KG1 (cell line): Measurements from ENCODE around the gene BUD31.
"Not testable (repeated sequence)": the region's sequence is repeated elsewhere in the genome, so short reads cannot be mapped to it uniquely, and the experiment has no call there.

Experiments used
- DNase-seq: peaks from one replicate; lab custom pipeline; 2025; lab: John Stamatoyannopoulos, UW

The BUD31 gene

GRCh38 chr7:99380823-99381663, 27.7 kb upstream of the BUD31 start:
- no peak for DNase-seq

GRCh38 chr7:99381664-99382075, 27.1 kb upstream of the BUD31 start:
- DNase-seq, result no peak

GRCh38 chr7:99383203-99383602, 25.6 kb upstream of the BUD31 start:
- no peak for DNase-seq

GRCh38 chr7:99383791-99384370, 24.9 kb upstream of the BUD31 start:
- no peak for DNase-seq

GRCh38 chr7:99384523-99384922, 24.2 kb upstream of the BUD31 start:
- no peak for DNase-seq

- DNase-seq, result no peak
Measured at GRCh38 chr7:99385564-99385963, 23.2 kb upstream of the BUD31 start.

GRCh38 chr7:99386584-99387238, 22.1 kb upstream of the BUD31 start:
- no peak for DNase-seq

GRCh38 chr7:99387239-99387635, 21.5 kb upstream of the BUD31 start:
- not testable (repeated sequence) for DNase-seq

- DNase-seq, result no peak
Measured at GRCh38 chr7:99387912-99388311, 20.9 kb upstream of the BUD31 start.

- no peak for DNase-seq
Measured at GRCh38 chr7:99389772-99390171, 19.0 kb upstream of the BUD31 start.

GRCh38 chr7:99390941-99391602, 17.7 kb upstream of the BUD31 start:
- DNase-seq, result no peak

- DNase-seq, result no peak
Measured at GRCh38 chr7:99392046-99392445, 16.7 kb upstream of the BUD31 start.

GRCh38 chr7:99392659-99393354, 16.0 kb upstream of the BUD31 start:
- DNase-seq, result no peak

- DNase-seq, result no peak
Measured at GRCh38 chr7:99393355-99394187, 15.2 kb upstream of the BUD31 start.

GRCh38 chr7:99394188-99394502, 14.6 kb upstream of the BUD31 start:
- no peak for DNase-seq

- no peak for DNase-seq
Measured at GRCh38 chr7:99395616-99396327, 13.0 kb upstream of the BUD31 start.

GRCh38 chr7:99396418-99397296, 12.1 kb upstream of the BUD31 start:
- DNase-seq, result no peak

- no peak for DNase-seq
Measured at GRCh38 chr7:99397297-99397983, 11.3 kb upstream of the BUD31 start.

GRCh38 chr7:99398891-99399445, 9.8 kb upstream of the BUD31 start:
- no peak for DNase-seq
